ENCODE results near the gene MOCOS.

GRCh38 chr18:36181898-36182506, 5.3 kb upstream of the MOCOS start:
- no peak for TF ChIP-seq REST (IDR thresholded peaks at IDR 0.05)
- TF ChIP-seq CTCF (IDR thresholded peaks at IDR 0.05; ENCODE audit: low read depth, low read length, missing input control), result no peak
- no peak for TF ChIP-seq TAF1 (conservative IDR thresholded peaks at IDR 0.05)
- no peak for TF ChIP-seq SP1 (IDR thresholded peaks at IDR 0.05)
- TF ChIP-seq RAD21 (IDR thresholded peaks at IDR 0.05), result peak in 1 of 2 donors; percentile 13
- TF ChIP-seq FOXA1 (IDR thresholded peaks at IDR 0.05), result no peak
- no peak for TF ChIP-seq EGR1 (IDR thresholded peaks at IDR 0.05; ENCODE audit: low read depth in 2 of 2)
- TF ChIP-seq ATF3 (IDR thresholded peaks at IDR 0.05), result no peak
- no peak for TF ChIP-seq YY1 (IDR thresholded peaks at IDR 0.05)

Data from liver (tissue), 3 donors.